Measurements from ENCODE around the gene FAM120A.

- no peak for TF ChIP-seq CTCF (IDR thresholded peaks at IDR 0.05)
- no peak for TF ChIP-seq POLR2A (IDR thresholded peaks at IDR 0.05)
- TF ChIP-seq EP300 (IDR thresholded peaks at IDR 0.05) = no peak
Observed at GRCh38 chr9:93579711-93580516, 128.4 kb downstream of the FAM120A start.
